H9 (cell line): Measurements from ENCODE around the gene STK10. TPM values are rescaled to one million over a fixed set of nuclear protein-coding genes. Genes with fewer than 3 reads are reported as not detected.

Experiments used
- DNase-seq: peaks from one replicate; pipeline ENCODE4 v3.0.0-alpha.2; 2017
- H2AFZ ChIP-seq: one replicate; pipeline ENCODE4 v1.6.1; 2013; ENCODE audit warnings: mild to moderate bottlenecking, low read length, control low read depth, moderate library complexity
- H2AK5ac ChIP-seq: 2 replicates; pipeline ENCODE4 v1.6.1; 2013; ENCODE audit warnings: low read length, control low read depth, mixed read lengths; ENCODE audit not compliant: insufficient read length
- H2BK120ac ChIP-seq: one replicate; pipeline ENCODE4 v1.6.1; 2013; ENCODE audit warnings: low read depth, mild to moderate bottlenecking, low read length, control low read depth, inconsistent platforms; ENCODE audit not compliant: poor library complexity, severe bottlenecking
- H2BK12ac ChIP-seq: 2 replicates; pipeline ENCODE4 v1.6.1; 2013; ENCODE audit warnings: low read length, control low read depth, mixed read lengths, low read depth; ENCODE audit not compliant: insufficient read length
- H2BK15ac ChIP-seq: 2 replicates; pipeline ENCODE4 v1.6.1; 2013; ENCODE audit warnings: low read depth, low read length, control low read depth
- H2BK20ac ChIP-seq: one replicate; pipeline ENCODE4 v1.6.1; 2013; ENCODE audit warnings: low read depth, mild to moderate bottlenecking, low read length, control low read depth, inconsistent platforms; ENCODE audit not compliant: poor library complexity, severe bottlenecking
- H2BK5ac ChIP-seq: 2 replicates; pipeline ENCODE4 v1.6.1; 2013; ENCODE audit warnings: low read length, control low read depth, mixed read lengths; ENCODE audit not compliant: insufficient read length
- H3K14ac ChIP-seq: 2 replicates; pipeline ENCODE4 v1.6.1; 2013; ENCODE audit warnings: low read length, control low read depth; ENCODE audit not compliant: insufficient read depth
- H3K18ac ChIP-seq: 2 replicates; pipeline ENCODE4 v1.6.1; 2013; ENCODE audit warnings: low read depth, mild to moderate bottlenecking, mixed read lengths, low read length, control low read depth; ENCODE audit not compliant: insufficient read length
- H3K23ac ChIP-seq: 2 replicates; pipeline ENCODE4 v1.6.1; 2013; ENCODE audit warnings: low read length, control low read depth, mixed read lengths, low read depth; ENCODE audit not compliant: insufficient read length
- H3K23me2 ChIP-seq: 2 replicates; pipeline ENCODE4 v1.6.1; 2013; ENCODE audit warnings: low read depth, mild to moderate bottlenecking, mixed read lengths, low read length, control low read depth; ENCODE audit not compliant: insufficient read length, poor library complexity, severe bottlenecking
- H3K27ac ChIP-seq: 2 replicates; pipeline ENCODE4 v1.5.1; 2013; ENCODE audit warnings: low read length, control low read depth, mixed read lengths, low read depth; ENCODE audit not compliant: insufficient read length
- H3K27me3 ChIP-seq: 2 replicates; pipeline ENCODE4 v1.6.1; 2013; ENCODE audit warnings: low read length, control low read depth, inconsistent platforms; ENCODE audit not compliant: insufficient read depth
- H3K4ac ChIP-seq: 2 replicates; pipeline ENCODE4 v1.6.1; 2013; ENCODE audit warnings: low read depth, mild to moderate bottlenecking, control low read depth, inconsistent platforms, low read length, moderate library complexity
- H3K4me1 ChIP-seq: 2 replicates; pipeline ENCODE4 v1.6.1; 2013; ENCODE audit warnings: low read length, control low read depth, inconsistent platforms; ENCODE audit not compliant: insufficient read depth
- H3K4me2 ChIP-seq: 2 replicates; pipeline ENCODE4 v1.6.1; 2013; ENCODE audit warnings: low read length, control low read depth, mixed read lengths; ENCODE audit not compliant: insufficient read length, insufficient read depth
- H3K56ac ChIP-seq: 2 replicates; pipeline ENCODE4 v1.6.1; 2013; ENCODE audit warnings: low read depth, mild to moderate bottlenecking, mixed read lengths, low read length, control low read depth; ENCODE audit not compliant: insufficient read length
- H3K79me1 ChIP-seq: 2 replicates; pipeline ENCODE4 v1.6.1; 2013; ENCODE audit warnings: low read depth, mild to moderate bottlenecking, moderate library complexity, low read length, control low read depth, inconsistent platforms; ENCODE audit not compliant: insufficient read depth, poor library complexity, severe bottlenecking
- H3K79me2 ChIP-seq: 2 replicates; pipeline ENCODE4 v1.6.1; 2013; ENCODE audit warnings: low read length, control low read depth, inconsistent platforms; ENCODE audit not compliant: insufficient read depth
- H3K9ac ChIP-seq: 2 replicates; pipeline ENCODE4 v1.6.1; 2013; ENCODE audit warnings: low read length, control low read depth, mixed read lengths; ENCODE audit not compliant: insufficient read length; ENCODE audit errors: extremely low read depth
- H3K9me3 ChIP-seq: one replicate; pipeline ENCODE4 v1.6.1; 2013; ENCODE audit warnings: low read depth, low read length, inconsistent platforms; ENCODE audit not compliant: control insufficient read depth
- H3T11ph ChIP-seq: one replicate; pipeline ENCODE4 v1.6.1; 2013; ENCODE audit warnings: mild to moderate bottlenecking, low read length, control low read depth, inconsistent platforms
- H4K20me1 ChIP-seq: one replicate; pipeline ENCODE4 v1.6.1; 2013; ENCODE audit not compliant: control insufficient read depth, insufficient read length, insufficient read depth
- H4K5ac ChIP-seq: 2 replicates; pipeline ENCODE4 v1.6.1; 2013; ENCODE audit warnings: low read depth, mild to moderate bottlenecking, mixed read lengths, low read length, control low read depth; ENCODE audit not compliant: insufficient read length
- H4K8ac ChIP-seq: replicated peaks from 2 replicates; pipeline ENCODE4 v1.6.1; 2013; ENCODE audit warnings: low read length, control low read depth, mixed read lengths, low read depth; ENCODE audit not compliant: insufficient read length
- H4K91ac ChIP-seq: 2 replicates; pipeline ENCODE4 v1.6.1; 2013; ENCODE audit warnings: low read depth, mild to moderate bottlenecking, moderate library complexity, mixed read lengths, low read length, control low read depth; ENCODE audit not compliant: insufficient read length
- H3K27ac Mint-ChIP-seq, 3 experiments: 2 replicates in 2 of 3; 3 replicates in 1 of 3; pipeline ENCODE4 v1.8.0; 2020 to 2021; ENCODE audit warnings: mixed read lengths in 3 of 3, mild to moderate bottlenecking in 1 of 3, moderate library complexity in 1 of 3
- H3K27me3 Mint-ChIP-seq: 2 replicates; pipeline ENCODE4 v1.8.0; 2021; ENCODE audit warnings: low read depth, mild to moderate bottlenecking, moderate library complexity, mixed read lengths
- H3K36me3 Mint-ChIP-seq, 3 experiments: 2 replicates in 2 of 3; 3 replicates in 1 of 3; pipeline ENCODE4 v1.8.0; 2020 to 2021; ENCODE audit warnings: low read depth in 3 of 3, mixed read lengths in 3 of 3; ENCODE audit not compliant: insufficient read depth in 1 of 3
- H3K4me1 Mint-ChIP-seq, 2 experiments: 2 replicates each; pipeline ENCODE4 v1.8.0; 2020; ENCODE audit warnings: mixed read lengths in 2 of 2
- H3K4me3 Mint-ChIP-seq, 2 experiments: 2 replicates in 1 of 2; 3 replicates in 1 of 2; pipeline ENCODE4 v1.8.0; 2020 to 2021; ENCODE audit warnings: mild to moderate bottlenecking in 2 of 2, mixed read lengths in 2 of 2, moderate library complexity in 1 of 2
- H3K9me3 Mint-ChIP-seq, 2 experiments: 2 replicates in 1 of 2; 3 replicates in 1 of 2; pipeline ENCODE4 v1.8.0; 2020; ENCODE audit warnings: mild to moderate bottlenecking in 2 of 2, mixed read lengths in 2 of 2, moderate library complexity in 1 of 2
- CTCF ChIP-seq: fragments of 200-600 bp; sonication (generic); conservative IDR thresholded peaks from 3 replicates; pipeline ENCODE4 v1.8.0; 2021; ENCODE audit warnings: antibody characterized with exemption, mild to moderate bottlenecking
- WGBS: extraction: QIAGEN DNeasy Blood & Tissue Kit; methylation state at CpG from one replicate; pipeline ENCODE4 v1.1.7; 2013; ENCODE audit warnings: missing lambda C conversion rate, low lambda C conversion rate, mixed read lengths; ENCODE audit not compliant: insufficient read length; ENCODE audit errors: extremely low coverage; 5-methylcytosine and 5-hydroxymethylcytosine counted together
- total RNA-seq: library from RNA; stranded (reverse); gene quantifications from 2 replicates; pipeline ENCODE4 v1.2.1, GENCODE V29; 2021

STK10 gene
- total RNA-seq, 1 experiment from 2014 or later, result 14.6 TPM

GRCh38 chr5:172031894-172032461 lies 156.0 kb downstream of the STK10 start:
- H3T11ph ChIP-seq, result no peak overlapping the region
- Mint-ChIP-seq H3K9me3 (peaks cover 22 to 28% of the 10 kb centered on the region in 2 experiments), H3K36me3 (peaks cover 13 to 27% (median 18%) of the 10 kb centered on the region in 3 experiments), H3K27me3 (peaks cover 5% of the 10 kb centered on the region), H3K27ac (no peak overlapping the region), H3K4me3 (no peak overlapping the region), H3K4me1 (peaks cover 8% of the 10 kb centered on the region in 2 experiments)
- no peak overlapping the region for H3K27ac ChIP-seq
- no peak overlapping the region for H4K8ac ChIP-seq
- H3K4me1 ChIP-seq, result peaks cover 2% of the 10 kb centered on the region; the same call in 1 of the 2 replicates
- H2BK120ac ChIP-seq, result no peak overlapping the region
- H3K27me3 ChIP-seq, result no peaks in the 10 kb centered on the region
- no peak overlapping the region for H2AFZ ChIP-seq
- no peak overlapping the region for H4K91ac ChIP-seq
- H2BK20ac ChIP-seq, result no peak overlapping the region
- H2AK5ac ChIP-seq, result no peak overlapping the region
- H2BK5ac ChIP-seq, result no peak overlapping the region
- H3K18ac ChIP-seq, result no peak overlapping the region
- no peaks in the 10 kb centered on the region for H4K20me1 ChIP-seq
- DNase-seq, result no peak
- no peak overlapping the region for H4K5ac ChIP-seq
- no peak overlapping the region for H3K4me2 ChIP-seq
- no peaks in the 10 kb centered on the region for H3K9me3 ChIP-seq
- H3K23ac ChIP-seq, result no peak overlapping the region
- no peaks in the 10 kb centered on the region for H3K79me1 ChIP-seq
- no peak overlapping the region for H3K14ac ChIP-seq
- H3K23me2 ChIP-seq, result no peaks in the 10 kb centered on the region
- no peak overlapping the region for H3K56ac ChIP-seq
- no peak overlapping the region for H3K9ac ChIP-seq
- no CpG with 5 or more reads among the region's 4 CpGs for WGBS
- no peak overlapping the region for H3K4ac ChIP-seq
- no peak for TF ChIP-seq CTCF
- no peak overlapping the region for H2BK12ac ChIP-seq
- H3K79me2 ChIP-seq, result no peaks in the 10 kb centered on the region
- no peak overlapping the region for H2BK15ac ChIP-seq
